Mammary epithelial cell (primary cell): ENCODE measurements around the gene PLGLB1.
"Not testable (repeated sequence)": the region's sequence is repeated elsewhere in the genome, so short reads cannot be mapped to it uniquely, and the experiment has no call there.

Experiments
- CTCF ChIP-seq, 2 donors: IDR thresholded peaks in 1 of 2; conservative IDR thresholded peaks in 1 of 2; 2 replicates each; pipeline ENCODE4 v1.5.1; 2011 to 2012; ENCODE audit warnings: inconsistent platforms in 2 of 2, low read length in 2 of 2, mild to moderate bottlenecking in 2 of 2, control low read depth in 1 of 2, low read depth in 1 of 2; ENCODE audit not compliant: insufficient read depth in 1 of 2; ENCODE audit errors: extremely low read depth in 1 of 2
- EZH2 ChIP-seq: IDR thresholded peaks from 2 replicates; pipeline ENCODE4 v1.6.1; 2012; ENCODE audit warnings: low read length, inconsistent platforms, borderline replicate concordance

DNA sequence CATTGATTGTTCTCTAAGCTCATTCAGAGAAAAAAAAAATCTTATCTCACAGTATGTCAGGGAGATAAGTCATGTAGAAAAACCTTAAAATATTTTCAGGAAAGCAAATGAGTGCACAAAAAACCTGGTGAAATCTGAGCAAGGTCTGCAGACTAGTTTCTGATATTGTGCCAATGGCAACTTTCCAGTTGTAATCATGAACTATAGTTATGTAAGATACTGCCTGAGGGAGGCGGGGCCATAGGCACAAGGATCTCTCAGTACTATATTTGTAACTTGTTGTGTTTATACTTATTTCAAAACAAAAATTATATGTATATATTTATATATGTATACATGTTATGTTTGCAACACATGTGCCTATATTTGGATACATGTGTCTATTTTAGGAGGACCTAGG lies 5.2 kb upstream of the PLGLB1 start:
- not testable (repeated sequence) for TF ChIP-seq CTCF (conservative IDR thresholded peaks at IDR 0.05 in 1 of 2, IDR thresholded peaks at IDR 0.05 in 1 of 2; ENCODE audit: extremely low read depth in 1 of 2, insufficient read depth in 1 of 2, low read depth in 1 of 2, low read length in 2 of 2); EZH2
